Tracheal epithelial cell (primary cell): Measurements from ENCODE around the gene PARP8. TPM values are rescaled to one million over a fixed set of nuclear protein-coding genes. Genes with fewer than 3 reads are reported as not detected.

Experiments used
- total RNA-seq: library from RNA; depleted of rRNA; stranded (reverse); fragments of >200 nt; gene quantifications from 2 replicates; pipeline ENCODE4 v1.2.1, GENCODE V29; 2014

PARP8 gene, protein sequence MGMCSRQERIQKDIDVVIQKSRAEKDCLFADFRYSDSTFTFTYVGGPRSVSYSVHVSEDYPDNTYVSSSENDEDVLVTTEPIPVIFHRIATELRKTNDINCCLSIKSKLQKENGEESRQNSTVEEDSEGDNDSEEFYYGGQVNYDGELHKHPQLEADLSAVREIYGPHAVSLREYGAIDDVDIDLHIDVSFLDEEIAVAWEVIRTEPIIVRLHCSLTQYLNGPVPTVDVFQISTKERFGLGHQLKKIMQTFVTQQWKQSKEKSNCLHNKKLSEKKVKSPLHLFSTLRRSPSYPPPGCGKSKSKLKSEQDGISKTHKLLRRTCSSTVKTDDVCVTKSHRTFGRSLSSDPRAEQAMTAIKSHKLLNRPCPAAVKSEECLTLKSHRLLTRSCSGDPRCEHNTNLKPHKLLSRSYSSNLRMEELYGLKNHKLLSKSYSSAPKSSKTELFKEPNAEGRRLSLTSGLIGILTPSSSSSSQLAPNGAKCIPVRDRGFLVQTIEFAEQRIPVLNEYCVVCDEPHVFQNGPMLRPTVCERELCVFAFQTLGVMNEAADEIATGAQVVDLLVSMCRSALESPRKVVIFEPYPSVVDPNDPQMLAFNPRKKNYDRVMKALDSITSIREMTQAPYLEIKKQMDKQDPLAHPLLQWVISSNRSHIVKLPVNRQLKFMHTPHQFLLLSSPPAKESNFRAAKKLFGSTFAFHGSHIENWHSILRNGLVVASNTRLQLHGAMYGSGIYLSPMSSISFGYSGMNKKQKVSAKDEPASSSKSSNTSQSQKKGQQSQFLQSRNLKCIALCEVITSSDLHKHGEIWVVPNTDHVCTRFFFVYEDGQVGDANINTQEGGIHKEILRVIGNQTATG
- total RNA-seq: 13.9 and 16.4 TPM in 2 replicates

DNA sequence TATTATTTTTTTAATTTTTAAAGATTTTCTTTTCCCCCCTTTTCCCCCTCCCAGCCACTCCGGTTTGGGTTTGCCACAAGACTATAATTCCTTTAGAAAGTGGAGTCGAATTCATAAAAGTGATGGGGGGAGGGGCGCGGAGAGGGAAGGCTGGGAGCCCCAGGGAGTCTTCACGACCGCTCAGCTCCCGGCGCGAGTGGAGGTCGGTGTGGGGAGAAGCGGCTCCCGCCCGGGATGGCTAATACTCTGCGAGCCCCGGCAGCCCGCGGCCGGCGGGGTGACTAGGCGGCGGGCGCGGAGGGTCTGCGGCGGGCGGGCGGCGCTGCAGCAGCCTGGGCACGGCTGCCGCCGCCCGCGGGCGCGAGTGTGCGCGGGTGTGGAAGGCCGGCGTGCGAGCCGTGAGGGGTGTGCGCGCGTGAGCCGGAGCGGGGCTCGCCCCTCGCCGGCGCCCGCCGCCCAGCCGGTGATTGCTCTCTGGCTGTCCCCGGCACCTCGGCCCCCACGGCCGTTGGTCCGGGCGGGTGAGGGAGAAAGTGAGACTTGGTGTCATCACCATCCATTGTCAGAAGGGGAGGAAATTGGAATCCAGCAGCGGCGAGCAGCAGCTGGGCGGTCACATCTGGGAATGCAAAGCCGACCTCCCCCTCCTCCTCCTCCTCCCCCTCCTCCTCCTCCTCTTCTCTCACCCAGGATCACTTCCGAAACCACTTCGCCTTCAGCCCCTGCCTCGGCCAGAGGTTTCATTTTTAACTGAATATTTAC lies at the start of gene PARP8:
TSS of gene PARP8 (plus strand) at position 377 of the 762 bp plus-strand sequence. CDS start 459 bp downstream, outside the sequence.

Other genes starting within 250 kb of the PARP8 start
- gene EMB, start 225.3 kb upstream of the PARP8 start, total RNA-seq: 31.3 and 42.6 TPM in 2 replicates